Activated CD4-positive, alpha-beta T cell treated with anti-CD3 and anti-CD28 coated beads, Interleukin-10, Interleukin-2, amounts not matched to agents 100 ng/mL and 50 ng/mL, durations not matched to agents 16 hours and 8 hours (primary cell): ENCODE measurements around the gene BCL11B.
"Not testable (repeated sequence)": the region's sequence is repeated elsewhere in the genome, so short reads cannot be mapped to it uniquely, and the experiment has no call there.

ENCODE experiments used
- DNase-seq: peaks from one replicate; pipeline ENCODE4 v3.0.0-alpha.2; 2020

Gene BCL11B

GRCh38 chr14:99236386-99237138 lies 35.4 kb downstream of the BCL11B start:
- no peak for DNase-seq

- no peak for DNase-seq
These were observed 36.2 kb downstream of the BCL11B start for GRCh38 chr14:99235582-99236320.

- peak; percentile 83 for DNase-seq
These were observed 36.9 kb downstream of the BCL11B start for GRCh38 chr14:99234961-99235571.

- DNase-seq = no peak
These were observed 37.6 kb downstream of the BCL11B start for GRCh38 chr14:99234355-99234754.

- DNase-seq = no peak
These were observed 38.6 kb downstream of the BCL11B start for GRCh38 chr14:99233222-99234035.

- peak; percentile 71 for DNase-seq
These were observed 39.2 kb downstream of the BCL11B start for GRCh38 chr14:99232714-99233214.

- DNase-seq = peak; percentile 72
These were observed 39.9 kb downstream of the BCL11B start for GRCh38 chr14:99231850-99232713.

GRCh38 chr14:99231161-99231849 lies 40.7 kb downstream of the BCL11B start:
- DNase-seq = no peak

- DNase-seq = peak; percentile 91
These were observed 41.5 kb downstream of the BCL11B start for GRCh38 chr14:99230208-99231151.

- DNase-seq = no peak
These were observed 42.3 kb downstream of the BCL11B start for GRCh38 chr14:99229654-99230207.

GRCh38 chr14:99228760-99229159 lies 43.2 kb downstream of the BCL11B start:
- not testable (repeated sequence) for DNase-seq

- DNase-seq = no peak
These were observed 45.3 kb downstream of the BCL11B start for GRCh38 chr14:99226687-99227086.

- DNase-seq = no peak
These were observed 46.4 kb downstream of the BCL11B start for GRCh38 chr14:99225436-99226203.

- no peak for DNase-seq
These were observed 47.0 kb downstream of the BCL11B start for GRCh38 chr14:99224948-99225347.

GRCh38 chr14:99224116-99224910 lies 47.7 kb downstream of the BCL11B start:
- no peak for DNase-seq

- no peak for DNase-seq
These were observed 50.6 kb downstream of the BCL11B start for GRCh38 chr14:99221445-99221844.

- DNase-seq = no peak
These were observed 54.7 kb downstream of the BCL11B start for GRCh38 chr14:99217066-99217955.
